Fibroblast of skin of right biceps (primary cell): ENCODE measurements around the gene TYW5.

ENCODE experiments used
- DNase-seq: peaks from one replicate; pipeline ENCODE4 v3.0.0-alpha.2; 2013

The TYW5 gene

DNA sequence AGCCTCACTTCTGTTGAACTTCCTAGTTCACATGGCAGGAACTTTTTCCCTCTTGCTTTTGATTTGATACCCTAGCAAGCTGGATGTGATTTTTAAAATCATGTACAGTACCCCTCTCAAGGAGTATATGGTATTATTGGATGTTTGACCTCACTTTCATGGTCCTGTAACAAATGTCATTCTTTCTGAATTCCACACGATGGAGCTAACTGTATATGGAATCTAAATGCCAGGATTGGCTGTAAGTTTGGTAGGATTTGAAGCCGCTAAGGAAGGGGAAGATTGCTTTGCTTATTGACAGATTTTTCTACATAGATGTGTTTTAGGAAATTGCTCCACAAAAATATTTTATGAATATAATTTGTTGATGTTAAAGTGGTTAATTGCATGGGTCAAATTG is 18.4 kb upstream of the TYW5 start:
- peak; percentile 62 for DNase-seq

DNA sequence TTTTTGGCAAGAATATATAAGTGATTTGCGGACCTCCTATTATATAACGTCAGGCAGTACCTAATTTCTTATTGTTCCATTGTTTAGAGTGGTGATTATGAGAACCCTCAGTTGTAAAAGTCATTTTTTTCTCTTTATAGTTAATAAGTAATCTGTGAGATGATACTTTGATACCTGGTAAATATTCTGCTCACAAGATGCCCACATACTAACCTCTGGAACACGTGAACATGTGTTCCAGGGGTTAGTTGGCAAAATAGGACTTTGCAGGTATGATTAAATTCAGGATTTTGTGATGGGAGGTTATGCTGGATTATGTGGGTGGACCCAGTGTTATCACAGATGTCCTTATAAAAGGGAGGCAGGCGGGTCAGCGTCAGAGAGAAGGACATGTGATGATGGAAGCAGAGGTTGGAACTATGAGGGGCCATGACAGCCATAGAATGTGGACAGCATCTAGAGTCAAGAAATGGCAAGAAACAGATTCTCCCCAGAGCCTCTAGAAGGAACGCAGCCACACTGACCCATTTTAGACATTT is 16.9 kb upstream of the TYW5 start:
- DNase-seq = no peak

DNA sequence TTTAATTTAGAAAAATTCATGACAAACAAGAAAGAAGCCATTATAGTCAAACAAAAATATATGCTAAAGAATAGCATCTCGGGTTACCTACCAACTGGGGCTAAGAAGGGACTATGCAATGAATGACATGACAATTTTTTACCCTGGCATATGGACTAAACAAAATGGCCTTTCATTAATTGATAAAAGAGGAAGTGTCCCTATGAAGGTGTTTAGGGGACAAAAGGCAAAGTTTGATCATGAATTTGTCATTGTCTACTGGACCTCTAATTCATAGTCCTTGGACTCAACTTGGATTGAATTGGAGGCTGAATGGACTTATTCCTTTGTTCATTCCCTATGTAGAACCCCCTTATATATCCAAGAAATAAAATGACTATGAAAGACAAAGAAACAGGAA is 12.8 kb upstream of the TYW5 start:
- DNase-seq = no peak

GRCh38 chr2:199966976-199967375 is 11.7 kb upstream of the TYW5 start:
- DNase-seq = no peak

DNA sequence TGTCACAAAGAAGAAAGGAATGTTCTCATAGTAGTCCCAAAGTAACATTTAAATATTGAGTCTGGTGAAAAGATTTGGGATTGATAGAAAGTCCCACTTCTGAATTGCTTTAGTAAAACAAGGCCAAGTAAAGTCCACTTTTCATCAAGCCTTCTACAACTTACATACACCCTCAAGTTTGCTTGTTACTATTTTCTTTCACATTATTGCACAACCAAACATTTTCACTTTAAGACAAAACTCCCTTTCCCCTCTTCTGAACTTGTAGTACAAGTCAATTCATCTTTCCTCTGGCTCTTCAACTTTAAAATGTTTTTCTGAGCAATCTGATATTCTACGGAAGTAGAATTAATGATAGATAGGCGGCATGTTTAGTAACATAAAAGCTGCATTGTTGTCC is 11.1 kb upstream of the TYW5 start:
- no peak for DNase-seq

DNA sequence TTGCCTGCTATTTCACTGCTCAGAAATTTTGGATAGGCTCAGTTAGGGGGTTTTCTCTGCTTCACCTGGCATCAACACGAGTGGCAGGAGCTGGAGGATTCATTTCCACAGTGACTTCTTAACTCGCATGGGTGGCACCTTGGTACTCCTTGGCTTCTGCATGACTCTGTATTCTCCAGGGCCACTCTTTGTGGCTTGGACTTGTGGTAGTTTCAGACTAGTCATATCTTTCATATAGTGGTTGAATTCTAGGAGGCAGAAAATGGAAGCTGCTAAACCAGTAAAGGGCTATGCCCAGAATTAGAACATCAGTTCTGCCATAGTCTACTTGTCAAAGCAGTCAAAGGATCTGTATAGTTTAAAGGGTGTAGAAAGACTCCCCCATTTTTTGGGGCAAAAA is 6.9 kb upstream of the TYW5 start:
- no peak for DNase-seq

GRCh38 chr2:199958014-199958413 is 2.7 kb upstream of the TYW5 start:
- DNase-seq = no peak

GRCh38 chr2:199956062-199956380 is 730 bp upstream of the TYW5 start:
- DNase-seq = peak; percentile 12

- no peak for DNase-seq
These were observed 318 bp downstream of the TYW5 start for GRCh38 chr2:199955007-199955338.

DNA sequence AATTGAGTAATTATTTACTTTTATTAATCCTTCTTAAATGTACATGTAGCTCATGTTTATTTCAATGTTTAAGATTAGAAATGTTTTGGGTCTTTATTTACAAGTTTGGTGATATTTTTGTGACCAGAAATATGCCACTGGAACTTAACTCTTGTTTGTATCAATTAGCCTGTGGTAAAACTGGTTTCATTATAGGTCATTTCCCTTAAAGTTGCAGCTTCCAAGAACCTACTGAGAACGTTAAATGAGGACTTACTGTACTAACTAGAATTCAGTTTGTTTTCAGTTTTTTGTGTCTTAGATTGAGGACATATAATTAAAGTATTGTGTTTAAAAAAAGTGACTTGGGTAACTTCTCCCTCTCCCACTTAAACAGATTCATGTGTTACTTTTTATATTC is 4.3 kb downstream of the TYW5 start:
- no peak for DNase-seq

DNA sequence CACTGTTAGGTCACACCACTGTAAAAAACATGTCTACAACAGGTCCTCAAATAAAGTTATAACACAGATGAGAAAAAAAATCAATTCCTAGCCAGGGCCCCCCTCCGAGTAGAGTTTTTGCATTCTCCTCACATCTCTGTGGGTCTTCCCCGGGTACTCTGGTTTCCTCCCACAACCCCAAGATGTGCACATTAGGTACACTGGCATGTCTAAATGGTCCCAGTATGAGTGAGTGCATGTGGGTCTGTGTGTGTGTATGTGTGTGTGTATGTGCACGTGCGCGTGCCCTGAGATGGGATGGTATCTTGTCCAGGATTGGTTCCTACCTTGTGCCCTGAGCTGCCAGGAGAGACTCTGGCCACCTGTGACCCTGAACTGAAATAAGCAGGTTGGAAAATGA is 4.9 kb downstream of the TYW5 start:
- DNase-seq = no peak

DNA sequence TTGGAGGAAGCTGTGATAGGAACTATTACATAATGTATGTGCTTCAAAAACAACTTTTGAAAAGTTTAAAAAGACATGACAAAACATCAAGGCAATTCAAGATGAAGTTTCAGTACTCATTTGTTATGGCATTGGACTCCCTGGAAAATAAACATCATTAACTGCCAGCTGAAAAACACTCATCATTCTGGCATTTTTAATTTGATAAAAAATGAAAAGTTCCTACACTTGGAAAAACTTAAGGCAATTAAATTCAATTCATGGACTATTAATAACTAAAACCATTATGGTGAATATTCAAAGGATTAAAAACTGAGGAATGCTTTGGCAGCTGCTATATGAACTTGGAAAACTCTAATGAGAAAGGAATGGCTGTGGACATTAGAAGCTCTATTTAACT is 8.5 kb downstream of the TYW5 start:
- DNase-seq = no peak

DNA sequence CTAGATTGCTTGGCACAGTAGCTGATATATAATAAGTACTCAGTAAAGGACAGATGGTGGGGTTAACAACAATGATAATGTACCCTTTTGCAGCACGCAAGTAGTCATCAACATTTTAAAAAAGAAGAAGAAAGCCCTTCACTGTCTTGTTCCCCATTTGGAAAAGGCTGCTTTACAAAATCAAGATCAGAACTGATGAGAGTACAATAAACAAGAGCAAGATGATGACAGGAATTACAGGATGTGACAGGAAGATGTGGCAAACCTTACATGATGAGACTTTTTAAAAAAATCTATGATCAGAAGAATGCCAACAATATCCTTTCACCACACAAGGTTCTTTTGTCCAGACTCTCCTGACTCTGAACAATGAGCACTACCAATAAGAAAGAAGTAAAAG is 9.1 kb downstream of the TYW5 start:
- no peak for DNase-seq

DNA sequence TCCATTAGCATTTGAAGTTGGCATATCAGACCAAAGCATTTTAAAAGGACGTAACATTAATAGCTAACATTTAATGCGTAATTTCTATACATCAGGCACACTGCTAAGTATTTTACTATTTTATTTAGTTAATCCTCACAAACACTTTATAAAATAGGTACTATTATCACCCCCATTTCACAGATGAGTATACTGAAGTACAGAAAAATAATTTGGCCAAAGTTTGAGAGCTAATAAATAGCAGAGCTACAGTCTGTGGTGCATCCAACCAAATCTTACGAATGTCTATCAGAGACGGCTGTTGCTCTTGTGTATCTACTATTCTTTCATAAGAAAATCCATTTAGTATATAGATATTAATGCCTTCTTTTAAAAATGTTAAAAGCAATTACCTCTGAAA is 11.9 kb downstream of the TYW5 start:
- DNase-seq = no peak

DNA sequence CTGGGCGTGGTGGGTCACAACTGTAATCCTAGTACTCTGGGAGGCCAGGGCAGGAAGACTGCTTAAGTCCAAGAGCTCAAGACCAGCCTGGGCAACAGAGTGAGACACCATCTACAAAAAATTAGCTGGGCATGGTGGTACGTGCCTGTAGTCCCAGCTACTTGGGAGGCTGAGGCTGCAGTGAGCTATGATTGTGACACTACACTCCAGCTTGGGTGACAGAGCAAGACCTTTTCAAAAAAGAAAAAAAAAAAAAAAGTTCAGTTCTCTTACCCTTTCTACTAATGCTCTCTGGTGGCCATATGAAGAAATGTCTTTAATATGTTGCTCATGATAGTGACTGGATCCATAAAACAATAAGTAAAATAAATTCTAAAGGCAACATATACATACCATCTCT is 14.9 kb downstream of the TYW5 start:
- peak; percentile 20 for DNase-seq

DNA sequence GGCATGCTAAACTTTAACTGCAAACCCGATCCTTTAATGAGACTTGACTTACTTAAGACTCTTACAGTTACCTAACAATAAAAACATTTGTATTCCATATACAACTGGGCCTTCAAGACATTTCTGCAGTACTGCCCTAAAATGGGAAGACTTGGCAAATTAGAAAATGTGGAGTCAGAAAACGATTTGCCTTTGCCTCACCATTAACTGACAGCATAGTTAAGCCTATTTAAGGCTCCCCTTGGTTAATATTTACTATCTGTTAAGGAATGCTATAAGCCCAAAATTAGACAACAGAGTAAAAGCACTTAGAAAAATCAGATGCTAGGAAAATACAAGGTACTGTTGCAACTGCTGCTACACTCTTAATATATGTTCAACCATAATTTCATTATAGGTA is 18.7 kb downstream of the TYW5 start:
- DNase-seq = no peak

DNA sequence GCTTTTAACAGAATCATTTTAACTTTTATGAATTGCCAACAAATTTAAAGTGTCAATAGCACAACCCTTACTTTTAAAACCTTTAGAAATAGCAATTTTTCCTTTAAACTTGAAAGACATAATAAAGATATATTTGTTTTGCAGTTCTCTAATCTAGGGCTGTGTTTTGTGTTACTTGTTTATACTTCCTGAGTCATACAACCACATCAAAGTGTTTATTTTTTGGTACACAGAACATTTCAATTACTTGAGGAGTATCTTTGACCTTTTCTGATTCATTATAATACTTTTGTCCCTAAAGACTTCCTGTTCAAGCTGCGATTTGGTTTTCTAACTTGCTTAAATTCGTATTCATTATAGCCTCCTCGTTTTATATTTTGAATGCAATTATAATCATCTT is 21.8 kb downstream of the TYW5 start:
- no peak for DNase-seq

GRCh38 chr2:199932312-199932855 is 22.9 kb downstream of the TYW5 start:
- DNase-seq = peak; percentile 33

- DNase-seq = no peak
These were observed 26.0 kb downstream of the TYW5 start for GRCh38 chr2:199929262-199929661.

GRCh38 chr2:199928626-199929025 is 26.7 kb downstream of the TYW5 start:
- no peak for DNase-seq

- no peak for DNase-seq
These were observed 27.1 kb downstream of the TYW5 start for GRCh38 chr2:199928226-199928625.

DNA sequence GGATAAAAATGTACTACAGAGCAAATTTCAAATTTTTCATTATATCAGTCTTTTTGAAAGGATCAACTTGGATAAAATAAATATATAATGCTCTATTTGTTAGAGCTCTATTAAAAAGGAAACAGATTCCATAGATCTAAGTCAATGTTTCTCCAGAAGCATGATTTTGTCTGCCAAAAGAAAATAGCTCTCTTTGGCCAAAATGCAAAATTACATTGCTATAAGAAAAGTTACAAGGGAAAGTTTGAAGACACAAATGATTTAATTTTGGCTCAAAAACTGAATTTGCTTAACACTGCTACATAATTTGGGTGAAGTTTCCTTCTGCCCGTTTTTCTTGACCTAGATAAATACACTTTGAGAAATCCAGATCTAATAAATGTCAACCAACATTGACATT is 28.5 kb downstream of the TYW5 start:
- DNase-seq = no peak

- no peak for DNase-seq
These were observed 31.4 kb downstream of the TYW5 start for GRCh38 chr2:199923924-199924323.

- no peak for DNase-seq
These were observed 32.4 kb downstream of the TYW5 start for GRCh38 chr2:199922856-199923255.

DNA sequence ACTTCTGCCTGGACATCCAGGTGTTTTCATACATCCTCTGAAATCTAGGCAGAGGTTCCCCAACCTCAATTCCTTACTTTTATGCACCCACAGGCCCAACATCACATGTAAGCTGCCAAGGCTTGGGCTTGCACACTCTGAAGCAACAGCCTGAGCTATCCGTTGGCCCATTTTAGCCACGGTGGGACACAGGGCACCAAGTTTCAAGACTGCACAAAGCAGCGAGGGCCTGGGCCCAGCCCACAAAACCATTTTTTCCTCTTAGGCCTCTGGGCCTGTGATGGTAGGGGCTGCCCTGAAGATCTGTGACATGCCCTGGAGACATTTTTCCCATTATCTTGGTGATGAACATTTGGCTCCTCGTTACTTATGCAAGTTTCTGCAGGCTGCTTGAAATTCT is 38.3 kb downstream of the TYW5 start:
- DNase-seq = no peak

GRCh38 chr2:199914372-199914958 is 40.8 kb downstream of the TYW5 start:
- DNase-seq = no peak
